ENCODE results near the gene ATP2B2.

DNA sequence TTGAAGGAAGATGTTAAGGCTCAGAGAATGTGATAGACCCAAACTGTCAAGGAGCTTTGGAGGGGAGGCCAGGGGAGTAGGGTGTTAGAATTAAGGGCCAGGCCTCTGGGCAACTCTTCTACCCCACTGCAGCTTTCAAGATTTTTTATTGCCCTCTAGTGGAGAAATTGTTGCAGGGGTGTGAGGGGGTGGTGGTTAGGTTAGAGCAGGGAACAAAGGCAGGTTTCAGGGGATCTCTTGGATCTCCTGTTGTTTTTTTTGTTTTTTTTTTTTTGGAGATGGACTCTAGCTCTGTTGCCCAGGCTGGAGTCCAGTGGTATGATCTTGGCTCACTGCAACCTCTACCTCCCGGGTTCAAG is 183.1 kb downstream of the ATP2B2 start:
- TF ChIP-seq YY1 (IDR thresholded peaks at IDR 0.05; ENCODE audit: extremely low read depth, insufficient replicate concordance, low read depth, low read length) = no peak
- TF ChIP-seq, protein P1, sequence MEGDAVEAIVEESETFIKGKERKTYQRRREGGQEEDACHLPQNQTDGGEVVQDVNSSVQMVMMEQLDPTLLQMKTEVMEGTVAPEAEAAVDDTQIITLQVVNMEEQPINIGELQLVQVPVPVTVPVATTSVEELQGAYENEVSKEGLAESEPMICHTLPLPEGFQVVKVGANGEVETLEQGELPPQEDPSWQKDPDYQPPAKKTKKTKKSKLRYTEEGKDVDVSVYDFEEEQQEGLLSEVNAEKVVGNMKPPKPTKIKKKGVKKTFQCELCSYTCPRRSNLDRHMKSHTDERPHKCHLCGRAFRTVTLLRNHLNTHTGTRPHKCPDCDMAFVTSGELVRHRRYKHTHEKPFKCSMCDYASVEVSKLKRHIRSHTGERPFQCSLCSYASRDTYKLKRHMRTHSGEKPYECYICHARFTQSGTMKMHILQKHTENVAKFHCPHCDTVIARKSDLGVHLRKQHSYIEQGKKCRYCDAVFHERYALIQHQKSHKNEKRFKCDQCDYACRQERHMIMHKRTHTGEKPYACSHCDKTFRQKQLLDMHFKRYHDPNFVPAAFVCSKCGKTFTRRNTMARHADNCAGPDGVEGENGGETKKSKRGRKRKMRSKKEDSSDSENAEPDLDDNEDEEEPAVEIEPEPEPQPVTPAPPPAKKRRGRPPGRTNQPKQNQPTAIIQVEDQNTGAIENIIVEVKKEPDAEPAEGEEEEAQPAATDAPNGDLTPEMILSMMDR (IDR thresholded peaks at IDR 0.05 in 2 of 3, conservative IDR thresholded peaks at IDR 0.05 in 1 of 3; ENCODE audit: borderline replicate concordance in 1 of 3, insufficient read depth in 1 of 3, low read depth in 2 of 3, low read length in 2 of 3) = peak; percentile 57 to 65 (median 62); a peak in 5 of 6 replicates

Measured in HCT116 (cell line).